ENCODE data around the gene FEZ2.

FEZ2 gene

DNA sequence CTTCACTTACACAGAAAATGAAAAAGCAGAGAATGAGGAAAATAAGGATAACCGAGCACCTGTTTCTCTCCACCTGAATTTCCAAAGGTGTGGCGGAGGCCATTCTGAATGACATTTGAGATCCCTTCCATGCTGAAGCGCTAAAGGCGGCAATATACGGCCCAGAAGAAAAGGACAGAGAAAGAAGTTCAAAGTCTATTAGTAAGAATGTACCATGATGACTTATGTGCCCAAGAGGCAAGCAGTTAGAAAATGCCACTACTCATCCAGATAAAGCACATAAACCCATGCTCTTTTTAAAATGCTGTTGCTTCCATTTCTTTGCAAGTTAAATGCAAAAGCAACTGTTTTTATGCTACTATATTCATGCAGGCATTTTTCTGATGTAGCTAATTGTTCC is 37.2 kb downstream of the FEZ2 start:
- no peak for DNase-seq

DNA sequence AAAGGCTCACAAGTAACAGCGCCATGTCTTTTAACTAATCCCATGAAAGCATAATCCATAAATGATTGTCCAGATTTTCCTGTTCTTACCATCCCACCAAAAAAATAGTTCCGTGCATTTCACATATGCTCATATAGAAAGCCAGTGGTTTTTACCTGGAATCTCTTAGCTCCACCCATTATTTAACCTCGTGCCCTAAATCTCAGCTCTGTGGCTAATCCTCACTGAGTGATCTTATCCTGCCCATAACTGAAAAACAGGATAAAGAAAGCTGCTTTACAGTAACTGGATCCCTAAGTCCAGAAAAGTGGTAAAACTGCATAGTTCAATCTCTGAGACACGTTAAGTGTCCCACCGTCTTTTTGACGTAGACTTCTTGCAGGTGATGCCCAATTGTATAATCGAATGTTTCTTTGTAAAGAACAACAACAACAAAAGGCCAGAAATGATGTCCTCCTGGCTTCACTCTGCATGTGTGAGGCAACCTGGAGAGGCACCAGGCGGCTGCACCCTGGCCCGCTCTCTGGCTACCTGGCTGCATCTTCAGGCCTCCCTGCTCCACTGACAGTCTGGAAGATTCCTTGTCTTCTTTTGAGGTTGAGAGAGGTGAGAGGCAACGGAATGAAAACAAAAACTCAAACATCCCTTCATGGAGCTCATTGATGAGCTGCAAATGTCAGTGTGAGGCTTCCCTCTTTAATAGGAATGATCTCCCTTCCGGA is 38.6 kb downstream of the FEZ2 start:
- DNase-seq = no peak

DNA sequence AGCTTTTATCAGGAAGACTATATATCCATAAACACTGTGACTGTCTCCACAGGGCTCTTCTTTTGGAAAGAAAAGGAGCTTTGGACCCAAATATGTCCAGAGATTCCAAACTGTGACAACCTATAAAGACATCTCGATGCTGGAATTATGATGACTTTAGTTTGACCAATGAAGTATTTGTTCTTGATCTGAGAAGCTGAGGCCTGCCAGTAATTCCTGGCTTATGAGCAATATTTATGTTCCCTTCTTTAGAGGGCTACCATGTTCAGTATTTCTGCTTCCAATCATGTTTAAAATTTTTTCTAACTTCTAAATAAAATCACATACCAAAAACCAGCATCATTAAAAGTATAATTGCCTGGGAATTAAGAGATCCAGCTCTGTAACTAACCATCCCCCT is 41.1 kb downstream of the FEZ2 start:
- DNase-seq = no peak

DNA sequence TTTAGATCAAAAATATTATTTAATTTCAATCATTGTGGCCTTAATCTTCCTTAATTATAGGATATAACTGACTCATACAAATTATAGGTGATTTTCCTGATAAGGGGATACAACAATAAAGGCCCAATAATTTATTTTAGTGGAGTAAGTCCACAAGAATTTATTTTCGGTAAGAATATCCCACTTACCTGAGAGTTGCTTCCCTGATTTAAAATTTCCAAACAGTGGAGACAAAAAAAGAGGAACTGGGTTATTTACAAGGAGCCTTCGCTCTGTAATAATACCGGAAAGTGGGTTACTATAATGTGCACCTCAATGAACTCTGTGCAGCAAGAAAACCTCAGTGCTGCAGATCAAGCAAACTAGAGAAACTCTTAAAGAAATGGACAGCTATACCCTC is 42.2 kb downstream of the FEZ2 start:
- no peak for DNase-seq

DNA sequence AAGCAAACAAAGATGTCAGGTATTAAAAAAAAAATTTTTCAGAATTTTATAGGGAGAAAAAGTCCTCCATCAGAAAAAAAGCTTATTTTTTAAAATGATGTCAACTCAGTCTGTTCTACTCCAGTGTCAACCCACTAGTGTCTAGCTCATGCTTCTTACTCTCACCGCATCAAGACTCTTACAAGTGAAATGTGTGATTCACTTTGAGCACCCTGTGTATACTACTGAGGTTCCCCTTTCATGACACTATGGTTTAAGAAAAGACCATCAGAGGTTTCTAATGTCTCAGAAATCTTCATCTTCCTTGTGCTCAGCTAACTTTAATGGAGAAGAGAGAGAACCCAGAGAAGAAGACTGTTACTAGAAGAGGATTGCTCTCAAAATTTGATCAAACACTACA is 43.4 kb downstream of the FEZ2 start:
- no peak for DNase-seq

DNA sequence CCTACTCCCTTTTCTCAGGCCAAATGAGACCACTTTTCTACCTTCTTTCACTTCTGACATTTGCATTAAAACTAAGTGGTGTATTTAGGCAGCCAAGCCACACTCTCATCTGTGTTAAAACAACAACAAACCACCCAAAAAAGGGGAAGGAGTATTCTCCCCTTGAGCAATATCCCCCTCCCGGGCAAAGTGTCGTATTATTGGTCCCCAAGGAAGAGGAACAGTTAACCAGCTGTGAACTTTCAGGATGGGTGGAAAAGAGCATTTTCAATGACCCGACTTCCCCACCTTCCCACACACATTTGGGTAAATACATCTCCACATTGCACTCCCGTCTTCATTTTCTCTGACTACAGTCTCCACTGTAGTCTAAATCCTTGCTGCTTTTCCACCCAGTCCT is 44.3 kb downstream of the FEZ2 start:
- no peak for DNase-seq

DNA sequence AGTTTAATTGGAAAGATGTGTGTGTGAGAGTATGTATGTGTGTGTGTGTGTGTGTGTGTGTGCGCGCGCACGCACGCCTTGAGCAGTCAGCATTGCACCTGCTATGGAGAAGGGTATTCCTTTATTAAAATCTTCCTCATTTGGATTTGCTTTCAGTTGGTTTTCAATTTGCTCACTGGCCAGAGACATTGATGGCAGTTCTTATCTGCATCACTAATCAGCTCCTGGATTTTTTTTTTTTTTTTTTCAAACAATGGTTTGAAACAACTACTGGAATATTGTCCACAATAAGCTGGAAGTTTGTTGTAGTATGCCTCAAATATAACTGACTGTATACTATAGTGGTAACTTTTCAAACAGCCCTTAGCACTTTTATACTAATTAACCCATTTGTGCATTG is 48.0 kb downstream of the FEZ2 start:
- no peak for DNase-seq

DNA sequence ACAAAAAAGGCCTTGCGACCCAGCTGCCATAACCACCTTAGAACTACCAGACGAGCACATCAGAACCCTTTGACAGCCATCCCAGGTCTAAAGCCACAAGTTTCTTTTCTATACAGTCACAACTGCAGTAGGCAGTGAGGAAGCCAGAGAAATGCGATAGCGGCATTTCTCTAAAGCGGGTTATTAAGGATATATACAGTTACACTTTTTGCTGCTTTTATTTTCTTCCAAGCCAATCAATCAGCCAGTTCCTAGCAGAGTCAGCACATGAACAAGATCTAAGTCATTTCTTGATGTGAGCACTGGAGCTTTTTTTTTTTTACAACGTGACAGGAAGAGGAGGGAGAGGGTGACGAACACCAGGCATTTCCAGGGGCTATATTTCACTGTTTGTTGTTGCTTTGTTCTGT is 48.8 kb downstream of the FEZ2 start:
- no peak for DNase-seq

DNA sequence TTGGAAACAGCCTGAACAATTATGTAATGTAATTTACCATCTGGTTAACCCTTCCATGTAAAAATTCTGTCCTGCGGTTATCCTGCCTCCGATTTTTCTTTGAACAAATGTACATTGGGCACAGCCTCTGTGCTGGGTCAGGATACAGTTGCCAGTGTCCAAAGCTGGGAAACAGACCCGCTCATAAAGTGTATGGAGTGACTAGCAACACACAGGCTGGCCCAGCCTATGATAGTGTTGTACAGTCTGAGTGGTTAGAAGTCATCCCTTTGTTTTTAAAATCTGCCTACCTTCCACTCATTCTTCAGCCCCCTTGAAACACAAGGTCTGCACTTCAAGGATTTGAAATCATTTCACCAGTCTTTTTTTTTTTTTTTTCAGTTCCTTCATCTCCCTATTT is 50.1 kb downstream of the FEZ2 start:
- no peak for DNase-seq

DNA sequence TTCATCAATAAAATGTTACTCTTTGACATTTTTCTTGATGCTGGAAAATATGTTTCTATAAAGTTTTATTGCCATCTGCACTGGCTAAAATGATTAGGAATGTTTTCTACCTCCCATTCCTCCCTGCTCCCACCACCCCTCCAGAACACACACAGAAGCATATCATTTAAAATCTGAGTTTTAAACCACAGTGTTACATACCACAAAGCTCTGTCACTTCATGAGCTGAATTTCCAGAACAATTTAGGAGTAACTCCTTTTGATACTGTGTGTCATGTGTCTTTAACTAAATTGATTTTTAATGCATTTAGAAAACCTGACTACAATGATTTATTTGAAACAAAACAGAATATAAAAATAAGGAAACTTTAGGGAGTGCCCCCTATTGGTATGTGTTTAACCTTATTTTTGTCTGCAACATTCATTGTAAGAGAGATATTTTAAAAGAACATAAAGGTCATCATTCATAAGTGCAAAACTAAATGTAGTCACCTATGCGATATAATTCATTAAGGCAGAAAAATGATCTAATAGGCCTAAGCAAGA is 52.0 kb downstream of the FEZ2 start:
- DNase-seq = no peak

DNA sequence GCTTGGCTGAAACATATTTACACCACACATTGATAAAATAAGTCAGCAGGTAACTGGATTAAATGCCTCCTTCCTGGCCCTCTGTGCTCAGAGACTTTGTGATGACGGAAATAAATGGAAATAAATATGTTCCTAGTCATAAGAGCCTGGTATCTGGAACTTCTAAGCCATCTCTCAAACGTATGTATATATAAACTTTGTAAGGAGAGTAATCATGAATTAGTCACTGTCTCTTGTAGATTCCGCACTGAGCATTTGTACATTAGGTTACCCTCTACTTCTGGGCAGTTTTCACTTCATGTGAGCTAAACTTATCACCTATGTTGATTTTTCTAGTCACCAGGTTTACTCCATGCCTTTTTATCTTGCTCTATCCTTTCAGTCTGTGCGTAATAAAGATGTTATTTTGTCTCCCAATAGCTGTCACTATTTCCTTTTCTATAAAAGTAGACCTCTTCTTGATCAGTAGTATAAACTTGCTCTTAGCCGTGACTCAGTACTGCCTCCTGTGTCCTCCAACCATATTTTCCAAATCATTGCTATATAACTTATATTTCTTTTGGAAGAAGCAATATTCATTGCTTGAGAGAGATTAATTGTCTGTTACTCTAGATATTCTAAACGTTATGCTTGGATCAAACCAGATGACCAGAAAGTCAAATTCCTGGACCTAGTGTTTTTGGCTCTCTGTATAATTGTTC is 53.2 kb downstream of the FEZ2 start:
- DNase-seq = no peak

DNA sequence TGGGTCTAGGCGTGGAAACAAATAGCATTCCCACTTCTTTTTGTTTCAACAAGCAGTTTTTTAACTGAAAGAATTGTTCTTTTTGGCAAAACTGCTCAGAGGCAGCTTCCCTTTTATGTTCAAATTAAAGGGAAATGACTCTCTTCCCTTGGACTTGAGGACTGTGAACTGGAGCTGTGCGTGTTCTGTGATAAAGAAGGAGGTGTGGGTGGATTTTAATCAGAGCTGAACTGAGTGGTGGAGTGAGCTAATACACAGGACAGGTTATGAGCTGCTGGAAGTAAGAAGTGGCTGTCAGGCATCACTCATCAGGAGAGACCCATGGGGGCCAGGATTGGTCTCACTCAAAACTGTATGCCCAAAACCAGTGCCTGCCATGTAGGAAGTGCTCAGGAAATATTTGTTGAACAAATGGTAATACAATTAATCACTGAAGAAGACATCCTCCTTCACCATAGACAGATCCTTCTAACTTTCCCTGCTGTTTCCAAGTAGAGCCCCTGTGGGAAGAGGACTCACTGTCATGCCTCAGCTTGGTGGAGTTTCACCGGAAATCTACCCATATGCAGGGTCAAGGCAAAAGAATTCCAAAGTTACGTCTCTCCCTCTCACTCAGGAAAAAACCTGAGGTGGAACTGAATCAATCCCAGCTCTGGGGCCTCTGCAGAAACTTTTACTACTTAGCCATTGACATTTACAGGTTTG is 55.9 kb downstream of the FEZ2 start:
- no peak for DNase-seq

DNA sequence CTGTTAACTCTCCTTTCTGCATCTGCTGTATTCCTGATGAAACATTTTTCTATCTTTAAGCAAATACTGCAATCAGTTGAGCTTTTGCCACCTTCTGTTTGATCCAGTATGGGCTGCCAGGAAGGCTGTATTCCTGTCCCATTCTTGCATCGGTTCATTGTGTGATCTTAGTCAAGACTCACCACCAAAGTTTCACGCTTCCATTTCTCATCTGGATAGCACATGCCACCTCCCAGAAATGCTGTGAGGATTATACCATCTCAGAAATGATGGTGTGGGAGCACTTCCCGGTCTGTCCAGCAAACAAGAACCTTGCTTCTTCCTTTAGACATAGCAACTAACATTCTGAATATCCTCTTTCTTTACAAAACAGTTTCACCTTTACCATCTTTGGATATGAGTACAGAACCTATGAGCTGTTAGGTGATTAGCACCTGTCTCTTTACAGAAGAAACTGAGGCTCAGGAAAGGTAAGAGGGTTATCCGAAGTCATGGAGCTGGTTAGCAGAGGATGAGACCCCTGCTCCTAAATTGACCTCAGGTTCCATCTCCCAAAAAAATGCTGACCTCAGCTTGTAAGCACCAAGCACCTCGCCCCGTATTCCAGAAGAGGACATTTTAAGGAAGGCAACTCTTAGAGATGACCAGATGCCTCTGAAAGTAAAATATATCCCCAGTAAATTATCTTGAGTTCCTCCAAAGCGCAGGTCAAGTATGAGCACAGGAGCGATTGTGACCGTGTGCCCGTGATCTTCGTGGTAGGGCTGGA is 56.8 kb downstream of the FEZ2 start:
- DNase-seq = no peak

DNA sequence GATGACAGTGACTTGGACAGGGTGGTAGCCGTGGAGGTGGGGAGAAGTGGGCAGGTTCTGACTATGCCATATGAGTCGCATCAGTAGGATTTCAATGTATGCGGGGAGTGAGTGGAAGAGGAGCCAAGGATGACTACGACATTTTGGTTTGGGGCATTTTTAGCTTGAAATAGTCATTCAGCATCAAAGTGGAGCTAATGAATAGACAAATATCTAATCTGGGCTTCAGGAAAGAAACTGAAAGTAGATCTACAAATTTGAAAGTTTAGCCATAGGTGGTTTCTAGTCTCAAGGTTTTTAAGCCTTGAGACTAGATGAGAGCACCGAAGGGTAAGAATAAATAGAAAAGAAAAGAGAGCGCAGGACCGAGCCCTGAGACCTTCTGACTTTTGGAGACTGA is 58.3 kb downstream of the FEZ2 start:
- no peak for DNase-seq

DNA sequence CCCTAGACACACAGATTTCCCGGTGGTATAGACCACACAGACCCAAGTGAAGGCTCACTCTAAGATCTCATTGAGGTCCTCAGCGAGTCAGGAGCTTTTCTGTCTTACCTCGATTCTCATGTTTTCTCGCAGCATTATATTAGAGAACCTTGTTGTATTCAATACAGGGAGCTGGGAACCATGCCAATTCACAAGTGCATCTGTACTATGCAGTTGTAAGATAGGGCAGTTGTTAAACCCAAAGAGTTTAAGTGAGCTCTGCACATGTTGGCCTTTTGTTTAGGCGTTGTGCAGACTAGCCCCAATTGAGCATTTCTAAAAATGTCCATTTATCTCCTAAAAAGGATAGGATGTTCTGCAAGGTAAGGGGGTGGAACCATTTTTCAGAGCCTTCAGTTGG is 59.6 kb downstream of the FEZ2 start:
- peak; percentile 84 for DNase-seq

DNA sequence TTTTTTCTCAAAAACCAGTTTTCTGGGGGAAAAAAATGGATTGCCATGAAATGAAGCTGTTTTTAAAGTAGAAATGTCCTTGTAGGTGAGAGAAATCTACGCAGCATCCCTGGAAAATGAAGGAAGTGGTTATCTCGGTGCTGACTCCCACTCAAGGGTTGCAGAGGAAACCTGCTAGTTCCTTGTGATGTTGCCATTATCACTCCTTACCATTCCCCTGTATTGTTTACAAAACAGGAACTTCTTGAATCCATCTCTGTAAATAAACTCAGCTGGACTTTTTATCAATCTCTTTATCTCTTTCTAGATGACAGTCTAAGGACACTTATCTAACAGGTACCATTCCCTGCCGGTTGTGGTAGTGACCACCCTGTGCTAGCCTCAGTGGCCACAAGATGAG is 61.2 kb downstream of the FEZ2 start:
- no peak for DNase-seq

DNA sequence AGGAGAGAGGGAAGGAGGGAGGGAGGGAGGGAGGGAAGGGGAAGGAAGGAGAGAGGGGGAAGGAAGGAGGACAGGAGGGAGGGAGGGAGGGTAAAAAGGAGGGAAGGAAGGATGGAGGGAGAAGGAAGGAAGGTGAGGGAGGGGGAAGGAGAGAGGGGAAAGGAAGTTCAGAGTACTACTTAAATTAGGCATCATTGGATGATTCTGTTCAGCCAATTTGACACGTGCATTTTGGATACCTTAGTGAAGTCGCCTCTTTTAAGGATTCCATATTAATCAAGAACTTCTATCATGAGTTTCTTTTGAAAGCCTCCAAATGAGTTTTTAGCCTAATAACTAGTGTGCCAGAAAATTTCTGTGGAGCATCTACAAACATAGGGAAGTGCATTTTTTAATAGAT is 62.9 kb downstream of the FEZ2 start:
- no peak for DNase-seq

DNA sequence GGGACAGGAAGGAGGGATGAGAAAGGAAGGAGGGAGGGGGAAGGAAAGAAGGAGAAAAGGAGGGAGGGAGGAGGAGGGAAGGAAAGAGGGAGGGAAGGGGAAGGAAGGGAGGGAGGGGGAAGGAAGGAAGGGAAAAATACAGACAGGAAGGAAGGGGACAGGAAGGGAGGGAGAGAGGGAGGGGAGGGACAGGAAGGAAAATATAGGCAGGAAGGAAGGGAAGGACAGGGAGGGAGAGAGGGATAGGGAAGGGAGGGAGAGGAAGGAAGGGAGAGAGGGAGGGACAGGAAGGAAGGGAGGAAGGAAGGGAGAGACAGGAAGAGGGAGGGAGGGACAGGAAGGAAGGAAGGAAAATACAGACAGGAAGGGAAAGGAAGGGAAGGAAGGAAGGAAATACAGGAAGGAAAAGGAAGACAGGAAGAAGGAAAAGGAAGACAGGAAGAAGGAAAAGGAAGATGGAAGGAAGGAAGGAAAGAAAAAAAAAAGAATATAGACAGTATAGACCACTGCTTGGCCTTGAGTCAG is 63.6 kb downstream of the FEZ2 start:
- no peak for DNase-seq

DNA sequence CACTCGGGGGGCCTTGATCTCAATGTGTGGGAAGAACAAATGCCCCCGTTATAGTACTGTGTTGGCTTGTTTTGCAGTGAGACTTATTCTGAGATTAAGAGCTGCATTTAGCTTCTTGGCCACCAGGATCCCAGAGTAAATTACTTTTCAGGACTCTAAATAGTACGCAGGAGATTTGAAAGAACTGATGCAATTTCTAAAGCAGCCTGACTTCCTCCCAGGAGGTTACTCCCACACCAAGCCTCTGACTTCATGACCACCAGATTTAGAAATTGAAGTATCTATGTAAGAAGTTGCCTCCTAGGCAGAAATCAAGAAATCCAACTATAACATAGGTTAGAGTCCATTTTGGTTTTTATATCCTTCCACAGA is 67.0 kb downstream of the FEZ2 start:
- no peak for DNase-seq

DNA sequence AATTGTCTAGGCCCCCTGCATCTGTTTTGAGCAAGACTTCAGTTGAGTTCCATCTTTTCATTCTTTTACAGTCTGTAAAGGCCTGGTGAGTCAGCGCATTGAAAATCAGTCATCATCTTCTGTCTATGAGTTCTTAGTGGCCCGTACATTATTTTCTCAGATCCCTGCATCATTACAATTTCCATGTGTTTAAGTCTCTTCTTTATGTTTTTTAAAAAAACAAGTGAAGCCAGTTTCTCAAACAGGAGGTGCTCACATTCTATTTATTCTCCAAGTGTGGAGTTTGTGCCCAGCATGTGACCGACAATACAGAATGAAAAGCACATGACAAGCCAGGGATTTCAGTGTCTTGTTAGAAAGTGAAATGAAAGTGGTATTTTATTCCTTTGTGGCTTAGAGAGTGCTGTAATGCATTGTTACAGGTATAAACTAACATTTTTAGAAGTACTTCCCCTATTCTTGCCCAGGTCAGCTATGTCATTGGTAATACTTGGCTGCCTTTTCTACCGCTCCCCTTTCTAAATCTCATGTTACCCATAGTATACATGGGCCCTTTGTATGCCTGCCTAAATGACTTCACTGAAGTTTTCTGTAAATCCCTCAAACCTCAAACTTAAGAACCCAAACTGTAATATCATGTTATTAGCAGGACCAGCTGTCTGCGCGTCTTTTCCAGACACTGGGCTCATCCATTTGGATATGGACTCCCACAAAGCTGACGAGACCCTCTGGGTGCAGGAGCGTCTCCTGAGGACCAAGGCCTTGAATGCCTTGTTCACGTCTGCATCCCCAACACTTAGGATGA is 67.6 kb downstream of the FEZ2 start:
- no peak for DNase-seq

DNA sequence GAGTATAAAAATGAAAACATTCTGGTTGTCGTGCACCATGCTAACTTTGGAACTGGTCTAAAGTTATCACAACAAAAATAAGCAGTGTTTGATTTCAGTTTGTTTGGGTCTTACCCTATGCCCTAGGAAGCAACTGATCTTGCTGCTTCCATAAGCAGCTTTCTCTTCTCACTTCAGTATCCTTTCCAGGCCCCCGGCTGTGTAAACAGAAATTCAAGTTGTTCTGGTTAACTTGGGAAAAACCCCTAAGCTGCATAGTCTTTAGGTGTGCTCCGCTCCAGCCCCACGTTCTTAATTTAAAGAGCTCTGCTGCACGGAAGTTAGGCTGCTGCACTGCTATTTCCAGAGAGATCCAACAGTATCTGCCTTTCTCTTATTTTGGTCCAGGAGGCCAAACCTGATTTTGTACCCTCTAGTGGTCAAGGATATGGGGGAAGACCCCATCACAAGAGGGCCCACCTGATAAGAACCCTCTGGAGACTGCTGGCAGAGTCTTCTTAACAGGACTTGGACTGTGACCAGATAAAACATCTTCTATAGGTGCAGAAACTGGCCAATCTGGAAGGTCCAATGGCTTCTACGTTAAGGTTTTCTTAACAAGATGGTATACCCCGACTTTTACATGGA is 69.1 kb downstream of the FEZ2 start:
- DNase-seq = no peak

DNA sequence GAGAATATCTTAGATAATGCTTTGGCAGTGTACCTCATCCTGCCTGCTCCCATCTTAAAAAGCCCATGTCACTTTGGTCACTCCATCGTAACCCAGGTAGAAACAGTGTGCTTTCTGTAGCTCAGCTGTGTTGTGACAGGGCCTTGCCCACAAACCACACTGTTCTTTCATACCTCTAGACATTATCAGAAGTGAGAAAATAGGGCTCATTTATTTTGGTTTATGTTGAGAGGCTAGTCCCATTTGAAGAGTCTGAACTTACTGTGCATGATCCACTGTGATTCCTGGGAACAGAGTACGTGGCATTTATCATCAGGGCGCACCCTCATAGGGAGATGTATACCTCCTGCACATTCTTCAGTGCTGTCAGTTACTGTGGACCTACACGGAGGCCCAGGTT is 69.7 kb downstream of the FEZ2 start:
- DNase-seq = no peak

Measured in NCI-H1105 (cell line).